ENCODE data around the gene CLIP1.
"Not testable (repeated sequence)": the region's sequence is repeated elsewhere in the genome, so short reads cannot be mapped to it uniquely, and the experiment has no call there.

Gene CLIP1

GRCh38 chr12:122421187-122421820, 1.2 kb downstream of the CLIP1 start:
- peak; percentile 31 for DNase-seq
- Histone ChIP-seq H3K4me3 (ENCODE audit: low read depth, low read length) (peak overlapping the region; percentile 96), H3K27me3 (ENCODE audit: insufficient read depth, low read depth, severe bottlenecking) (no peaks in the 10 kb centered on the region), H3K27ac (peak overlapping the region; percentile 96), H3K9me3 (ENCODE audit: severe bottlenecking) (no peaks in the 10 kb centered on the region), H3K36me3 (peaks cover 5% of the 10 kb centered on the region; the same call in 1 of the 2 replicates)
- no peak for TF ChIP-seq CTCF (IDR thresholded peaks at IDR 0.05; ENCODE audit: low read depth, low read length)

- Histone ChIP-seq H3K4me3 (ENCODE audit: low read depth, low read length) (no peak overlapping the region), H3K27ac (no peak overlapping the region; the same call in 1 of the 2 replicates), H3K36me3 (peaks cover 5% of the 10 kb centered on the region; the same call in 1 of the 2 replicates), H3K27me3 (ENCODE audit: insufficient read depth, low read depth, severe bottlenecking) (no peaks in the 10 kb centered on the region), H3K9me3 (ENCODE audit: severe bottlenecking) (no peaks in the 10 kb centered on the region)
- TF ChIP-seq CTCF (IDR thresholded peaks at IDR 0.05; ENCODE audit: low read depth, low read length) = no peak
- no peak for DNase-seq
Observed at GRCh38 chr12:122420471-122421162, 1.9 kb downstream of the CLIP1 start.

GRCh38 chr12:122419094-122419493, 3.4 kb downstream of the CLIP1 start:
- not testable (repeated sequence) for H3K27ac ChIP-seq; H3K4me3 ChIP-seq (ENCODE audit: low read depth, low read length); H3K36me3 ChIP-seq; DNase-seq; H3K27me3 ChIP-seq (ENCODE audit: insufficient read depth, low read depth, severe bottlenecking); H3K9me3 ChIP-seq (ENCODE audit: severe bottlenecking)

- not testable (repeated sequence) for H3K9me3 ChIP-seq (ENCODE audit: severe bottlenecking); H3K36me3 ChIP-seq; DNase-seq; H3K4me3 ChIP-seq (ENCODE audit: low read depth, low read length); H3K27me3 ChIP-seq (ENCODE audit: insufficient read depth, low read depth, severe bottlenecking); H3K27ac ChIP-seq
Observed at GRCh38 chr12:122415665-122416064, 6.8 kb downstream of the CLIP1 start.

GRCh38 chr12:122413516-122414404, 8.7 kb downstream of the CLIP1 start:
- no peak overlapping the region for H3K27ac ChIP-seq
- no peak for TF ChIP-seq CTCF (IDR thresholded peaks at IDR 0.05; ENCODE audit: low read depth, low read length)
- no peaks in the 10 kb centered on the region; the same call in 1 of the 2 replicates for H3K36me3 ChIP-seq
- no peaks in the 10 kb centered on the region for H3K27me3 ChIP-seq (ENCODE audit: insufficient read depth, low read depth, severe bottlenecking)
- no peak for DNase-seq
- H3K4me3 ChIP-seq (ENCODE audit: low read depth, low read length) = no peak overlapping the region
- H3K9me3 ChIP-seq (ENCODE audit: severe bottlenecking) = no peaks in the 10 kb centered on the region

GRCh38 chr12:122412851-122413433, 9.5 kb downstream of the CLIP1 start:
- TF ChIP-seq CTCF (IDR thresholded peaks at IDR 0.05; ENCODE audit: low read depth, low read length) = no peak
- Histone ChIP-seq H3K27me3 (ENCODE audit: insufficient read depth, low read depth, severe bottlenecking) (no peaks in the 10 kb centered on the region), H3K36me3 (no peaks in the 10 kb centered on the region; the same call in 1 of the 2 replicates), H3K4me3 (ENCODE audit: low read depth, low read length) (no peak overlapping the region), H3K27ac (no peak overlapping the region), H3K9me3 (ENCODE audit: severe bottlenecking) (no peaks in the 10 kb centered on the region)
- DNase-seq = no peak

Data from WERI-Rb-1 (cell line).